HG03460 (cell line): ENCODE data around the gene TPX2.
A peak's percentile ranks its signal among the peaks of the same experiment; 100 is the strongest.

Source experiments
- ATAC-seq: cut with Tn5 transposase; IDR thresholded peaks from one replicate; pipeline ENCODE4 v1.9.1; 2021; ENCODE audit not compliant: unreplicated experiment

Gene TPX2, protein sequence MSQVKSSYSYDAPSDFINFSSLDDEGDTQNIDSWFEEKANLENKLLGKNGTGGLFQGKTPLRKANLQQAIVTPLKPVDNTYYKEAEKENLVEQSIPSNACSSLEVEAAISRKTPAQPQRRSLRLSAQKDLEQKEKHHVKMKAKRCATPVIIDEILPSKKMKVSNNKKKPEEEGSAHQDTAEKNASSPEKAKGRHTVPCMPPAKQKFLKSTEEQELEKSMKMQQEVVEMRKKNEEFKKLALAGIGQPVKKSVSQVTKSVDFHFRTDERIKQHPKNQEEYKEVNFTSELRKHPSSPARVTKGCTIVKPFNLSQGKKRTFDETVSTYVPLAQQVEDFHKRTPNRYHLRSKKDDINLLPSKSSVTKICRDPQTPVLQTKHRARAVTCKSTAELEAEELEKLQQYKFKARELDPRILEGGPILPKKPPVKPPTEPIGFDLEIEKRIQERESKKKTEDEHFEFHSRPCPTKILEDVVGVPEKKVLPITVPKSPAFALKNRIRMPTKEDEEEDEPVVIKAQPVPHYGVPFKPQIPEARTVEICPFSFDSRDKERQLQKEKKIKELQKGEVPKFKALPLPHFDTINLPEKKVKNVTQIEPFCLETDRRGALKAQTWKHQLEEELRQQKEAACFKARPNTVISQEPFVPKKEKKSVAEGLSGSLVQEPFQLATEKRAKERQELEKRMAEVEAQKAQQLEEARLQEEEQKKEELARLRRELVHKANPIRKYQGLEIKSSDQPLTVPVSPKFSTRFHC

DNA sequence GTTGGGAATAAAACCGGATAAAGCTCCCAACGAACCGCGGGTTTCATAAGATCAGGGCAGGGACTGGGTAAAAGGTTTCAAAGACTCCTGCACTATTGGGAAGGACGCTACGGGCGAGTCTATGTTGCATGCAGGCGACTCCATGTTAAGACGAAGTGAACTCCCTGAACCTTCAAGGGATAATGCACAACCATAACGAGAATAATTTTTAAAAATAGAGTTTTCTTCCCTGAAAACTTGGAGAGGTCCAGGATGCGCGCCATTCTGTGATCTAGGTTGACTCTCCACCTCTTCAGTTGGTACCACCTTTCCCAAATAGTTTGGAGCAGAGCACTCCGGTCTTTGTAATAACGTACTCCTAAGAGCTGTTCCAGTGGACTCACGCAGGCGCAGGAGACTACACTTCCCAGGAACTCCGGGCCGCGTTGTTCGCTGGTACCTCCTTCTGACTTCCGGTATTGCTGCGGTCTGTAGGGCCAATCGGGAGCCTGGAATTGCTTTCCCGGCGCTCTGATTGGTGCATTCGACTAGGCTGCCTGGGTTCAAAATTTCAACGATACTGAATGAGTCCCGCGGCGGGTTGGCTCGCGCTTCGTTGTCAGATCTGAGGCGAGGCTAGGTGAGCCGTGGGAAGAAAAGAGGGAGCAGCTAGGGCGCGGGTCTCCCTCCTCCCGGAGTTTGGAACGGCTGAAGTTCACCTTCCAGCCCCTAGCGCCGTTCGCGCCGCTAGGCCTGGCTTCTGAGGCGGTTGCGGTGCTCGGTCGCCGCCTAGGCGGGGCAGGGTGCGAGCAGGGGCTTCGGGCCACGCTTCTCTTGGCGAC, at the start of gene TPX2:
TSS of gene TPX2 (plus strand) at position 562 of the 821 bp plus-strand sequence. CDS start 18,187 bp downstream, outside the sequence.
- ATAC-seq = peak; percentile 99

DNA sequence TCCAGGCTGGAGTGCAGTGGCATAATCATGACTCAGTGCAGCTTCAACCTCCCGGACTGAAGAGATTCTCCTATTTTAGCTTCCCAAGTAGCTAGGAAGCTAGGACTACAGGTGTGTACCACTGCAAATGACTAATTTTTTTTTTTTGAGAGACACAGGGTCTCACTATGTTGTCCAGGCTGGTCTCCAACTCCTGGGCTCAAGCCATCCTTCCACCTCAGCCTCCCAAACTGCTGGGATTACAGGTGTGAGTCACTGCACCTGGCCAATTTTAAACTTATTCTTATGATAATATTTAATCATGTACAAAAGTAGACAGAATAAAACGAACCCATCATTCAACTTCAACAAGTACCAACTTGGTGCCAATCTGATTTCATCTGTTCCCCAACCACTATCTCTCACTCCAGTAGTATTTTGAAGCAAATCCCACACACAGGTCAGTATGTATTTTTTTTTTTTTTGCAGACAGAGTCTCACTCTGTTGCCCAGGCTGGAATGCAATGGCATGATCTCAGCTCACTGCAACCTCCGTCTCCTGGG, 48.9 kb upstream of the TPX2 start:
- no peak for ATAC-seq

GRCh38 chr20:31691646-31692275, 47.3 kb upstream of the TPX2 start:
- ATAC-seq = no peak

- ATAC-seq = no peak
These were observed 45.7 kb upstream of the TPX2 start for GRCh38 chr20:31693402-31693801.

GRCh38 chr20:31693987-31694661, 45.0 kb upstream of the TPX2 start:
- no peak for ATAC-seq

DNA sequence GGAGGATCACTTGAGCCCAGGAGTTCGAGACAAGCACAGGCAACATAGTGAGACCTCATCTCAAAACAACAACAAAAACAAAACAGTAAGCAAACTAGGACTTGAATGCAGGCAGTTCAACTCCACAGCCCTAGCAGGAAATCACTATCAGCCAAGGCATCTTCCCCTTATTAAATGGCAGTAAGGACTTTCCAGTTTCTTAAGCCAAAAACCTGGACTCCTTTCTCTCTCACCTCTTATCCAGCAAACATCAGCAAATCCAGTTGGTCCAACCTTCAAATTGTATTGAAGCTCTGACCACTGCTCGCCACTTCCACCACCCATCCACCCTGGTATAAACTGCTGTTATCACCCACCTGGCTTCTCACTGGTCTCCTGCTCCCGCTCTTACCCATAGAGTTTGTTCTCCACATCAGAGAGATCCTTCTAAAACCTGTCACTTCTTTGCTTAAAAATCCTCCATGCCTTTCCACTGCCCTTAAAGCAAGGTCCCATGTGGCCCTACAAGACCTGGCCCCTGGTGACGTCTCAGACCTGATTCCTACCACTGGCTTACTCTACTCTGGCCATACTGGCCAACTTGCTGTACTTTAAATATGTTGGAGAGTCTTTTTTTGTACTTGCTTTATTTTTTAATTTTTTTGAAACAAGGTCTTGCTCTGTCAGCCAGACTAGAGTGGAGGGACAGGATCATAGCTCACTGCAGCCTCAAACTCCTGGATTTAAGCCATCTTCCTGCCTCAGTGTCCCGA, 44.1 kb upstream of the TPX2 start:
- no peak for ATAC-seq

DNA sequence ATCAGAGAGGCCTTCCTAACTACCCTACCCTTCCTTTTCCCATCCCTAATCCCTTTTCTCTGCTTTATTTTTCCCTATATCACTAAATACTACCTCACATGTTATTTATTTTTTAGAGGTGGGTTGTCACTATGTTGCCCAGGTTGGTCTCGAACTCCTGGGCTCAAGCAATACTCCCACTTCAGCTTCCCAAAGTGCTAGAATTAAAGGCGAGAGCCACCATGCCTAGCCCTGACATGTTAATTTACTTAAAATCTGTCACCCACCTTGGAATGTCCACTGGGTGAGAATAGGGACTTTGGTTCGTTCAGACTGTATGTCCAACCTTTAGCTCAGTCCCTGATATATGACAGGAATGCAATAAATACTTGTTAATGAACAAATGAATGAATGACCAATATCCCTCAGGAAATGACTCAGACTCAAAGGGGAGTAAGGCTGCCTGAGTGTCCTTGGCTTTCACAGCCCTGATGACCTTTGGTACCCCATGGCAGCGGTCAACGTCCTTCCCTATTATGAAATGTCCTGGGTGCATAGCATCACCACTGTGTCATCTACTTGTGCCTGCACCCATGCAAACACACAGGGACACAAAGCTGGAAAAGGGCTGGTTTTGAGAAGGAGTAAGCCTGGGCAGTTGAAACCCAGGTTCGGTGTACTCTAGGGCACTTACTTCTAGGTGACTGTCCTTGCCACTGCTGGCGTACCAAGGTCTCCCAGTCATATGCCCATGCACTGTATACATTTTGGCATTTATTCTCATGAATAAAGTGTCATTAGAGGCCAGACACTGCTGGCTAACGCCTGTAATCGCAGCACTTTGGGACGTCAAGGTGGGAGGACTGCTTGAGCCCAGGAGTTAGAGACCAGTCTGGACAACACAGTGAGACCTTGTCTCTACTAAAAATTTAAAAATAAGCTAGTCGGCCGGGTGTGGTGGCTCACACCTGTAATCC, 43.0 kb upstream of the TPX2 start:
- ATAC-seq = no peak

DNA sequence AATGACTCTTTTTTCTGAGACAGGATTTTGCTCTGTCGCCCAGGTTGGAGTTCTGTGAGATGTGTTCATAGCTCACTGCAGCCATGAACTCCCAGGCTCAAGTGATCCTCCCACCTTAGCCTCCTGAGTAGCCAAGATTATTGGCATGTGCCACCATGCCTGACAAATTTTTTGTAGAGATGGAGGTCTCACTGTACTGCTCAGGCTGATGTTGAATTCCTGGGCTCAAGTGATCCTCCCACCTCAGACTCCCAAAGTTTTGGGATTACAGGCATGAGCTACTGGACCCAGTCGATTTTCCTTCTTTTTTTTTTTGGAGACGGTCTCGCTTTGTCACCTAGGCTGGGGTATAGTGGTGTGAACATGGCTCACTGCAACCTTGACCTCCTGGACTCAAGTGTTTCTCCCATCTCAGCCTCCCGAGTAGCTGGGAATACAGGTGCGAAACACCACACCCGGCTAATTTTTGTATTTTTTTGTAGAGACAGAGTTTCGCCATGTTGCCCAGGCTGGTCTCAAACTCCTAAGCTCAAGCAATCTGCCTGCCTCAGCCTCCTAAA, 40.8 kb upstream of the TPX2 start:
- ATAC-seq = no peak

- peak; percentile 94 for ATAC-seq
These were observed 40.0 kb upstream of the TPX2 start for GRCh38 chr20:31698803-31699718.

GRCh38 chr20:31699801-31700728, 39.0 kb upstream of the TPX2 start:
- no peak for ATAC-seq

GRCh38 chr20:31700747-31701146, 38.3 kb upstream of the TPX2 start:
- ATAC-seq = no peak

- no peak for ATAC-seq
These were observed 37.5 kb upstream of the TPX2 start for GRCh38 chr20:31701591-31701990.

- no peak for ATAC-seq
These were observed 34.6 kb upstream of the TPX2 start for GRCh38 chr20:31704225-31705119.

GRCh38 chr20:31705191-31705590, 33.9 kb upstream of the TPX2 start:
- no peak for ATAC-seq
